ENCODE results near the gene C1QTNF2.

The C1QTNF2 gene

DNA sequence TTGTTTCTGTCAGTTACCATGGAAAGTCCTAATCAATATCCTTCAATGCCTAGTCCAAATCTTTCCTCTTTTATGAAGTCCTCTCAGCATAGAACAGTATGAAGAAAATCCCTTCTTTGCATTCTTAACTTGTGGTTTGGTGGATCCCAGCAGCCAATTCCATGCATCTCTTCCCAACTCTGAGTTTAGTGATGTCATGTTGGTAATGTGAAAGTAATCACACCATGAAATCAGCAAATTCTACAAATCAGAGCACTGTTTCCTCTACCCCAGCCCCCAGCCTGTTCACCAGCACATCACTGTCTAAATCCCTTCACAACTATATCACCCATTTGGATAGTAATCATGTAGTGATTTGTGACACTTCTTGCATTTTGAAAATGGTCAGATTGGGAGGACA, 4.7 kb upstream of the C1QTNF2 start:
- no peak for DNase-seq (ENCODE audit: low spot score)

DNA sequence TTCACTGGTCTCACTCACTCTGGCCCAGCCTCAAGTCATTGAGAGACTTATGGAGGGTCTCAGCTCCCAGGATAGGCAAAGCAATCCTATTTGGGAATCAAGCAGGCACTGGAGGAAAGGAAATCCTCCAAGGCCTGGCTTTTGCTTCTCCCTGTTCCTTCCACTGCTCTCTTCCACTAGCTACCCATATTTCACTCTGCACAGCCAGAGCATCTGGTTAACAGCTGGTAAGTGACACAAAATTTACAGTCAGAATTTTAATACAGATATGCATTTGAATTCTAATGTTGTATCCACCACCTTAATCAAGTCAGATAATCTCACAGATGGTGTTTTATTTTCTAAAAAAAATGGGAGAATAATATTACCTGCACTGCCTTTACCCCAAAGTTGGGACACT, 868 bp upstream of the C1QTNF2 start:
- DNase-seq (ENCODE audit: low spot score): no peak

DNA sequence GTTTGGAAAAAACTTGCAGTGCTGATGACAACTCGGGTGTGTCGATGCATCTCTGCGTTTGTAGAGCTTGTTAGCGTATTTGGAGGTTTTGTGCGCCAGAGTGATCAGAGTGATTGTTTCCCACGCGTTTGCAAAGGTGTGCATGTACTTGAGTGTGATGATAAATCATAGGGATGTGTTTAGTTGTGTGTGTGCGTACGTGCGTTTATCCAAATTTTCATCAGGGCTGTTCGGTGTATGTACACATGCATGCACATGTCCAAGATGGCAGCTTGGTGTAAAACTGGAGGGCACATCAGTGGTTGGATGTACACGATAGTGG, 248 bp upstream of the C1QTNF2 start:
- DNase-seq (ENCODE audit: low spot score): no peak

DNA sequence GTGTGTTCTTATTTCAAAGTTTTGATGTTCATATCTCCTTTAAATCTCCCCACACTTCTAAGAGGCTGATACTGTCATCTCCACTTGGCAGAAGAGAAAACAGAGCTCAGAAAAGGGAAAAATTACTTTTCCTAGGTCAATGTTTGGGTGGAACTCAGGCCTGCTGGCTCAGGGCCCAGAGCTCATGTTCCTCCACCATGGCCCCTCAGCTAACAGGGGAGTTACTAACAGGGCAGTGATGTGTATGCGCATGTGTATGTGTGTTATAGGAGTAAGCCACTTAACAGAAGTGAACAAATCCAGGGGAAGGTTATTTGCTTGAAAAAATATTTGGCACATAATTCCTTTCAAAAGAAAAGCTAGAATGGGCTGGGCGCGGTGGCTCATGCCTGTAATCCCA, 2.5 kb downstream of the C1QTNF2 start:
- DNase-seq (ENCODE audit: low spot score): no peak

DNA sequence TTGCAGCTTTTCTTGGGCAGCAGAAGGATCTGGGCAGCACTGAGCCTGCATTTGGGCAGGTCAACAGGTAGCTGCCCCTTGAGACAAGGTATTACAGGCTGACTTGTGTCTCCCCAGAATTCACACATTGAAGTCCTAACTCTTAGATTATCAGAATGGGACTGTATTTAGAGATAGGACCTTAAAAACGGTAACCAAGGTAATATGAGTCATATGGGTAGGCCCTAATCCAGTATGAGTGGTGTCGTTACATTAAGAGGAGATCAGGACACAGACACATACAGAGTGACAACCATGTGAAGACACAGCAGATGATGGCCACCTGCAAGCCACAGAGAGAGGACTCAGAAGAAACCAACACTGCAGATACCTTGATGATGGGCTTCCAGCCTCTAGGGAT, 3.2 kb downstream of the C1QTNF2 start:
- no peak for DNase-seq (ENCODE audit: low spot score)

DNA sequence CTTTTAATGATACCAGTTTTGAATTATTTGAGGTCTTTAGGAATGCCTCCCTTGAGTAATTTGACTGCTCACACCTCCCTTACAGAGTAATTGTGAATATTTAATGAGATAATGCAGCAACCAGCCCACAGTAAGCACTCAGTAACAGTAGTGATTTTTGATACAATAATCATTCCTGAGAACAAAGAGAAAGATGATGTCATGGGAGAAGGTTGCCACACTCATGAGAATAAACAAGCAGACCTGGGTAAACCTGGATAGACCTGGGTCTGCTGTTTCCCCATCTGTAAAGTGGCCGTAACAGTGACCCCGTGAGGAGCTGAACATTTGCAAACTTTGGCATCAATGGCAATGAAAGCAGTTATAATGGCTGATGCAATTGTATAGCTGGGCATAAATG, 4.2 kb downstream of the C1QTNF2 start:
- DNase-seq (ENCODE audit: low spot score): no peak

DNA sequence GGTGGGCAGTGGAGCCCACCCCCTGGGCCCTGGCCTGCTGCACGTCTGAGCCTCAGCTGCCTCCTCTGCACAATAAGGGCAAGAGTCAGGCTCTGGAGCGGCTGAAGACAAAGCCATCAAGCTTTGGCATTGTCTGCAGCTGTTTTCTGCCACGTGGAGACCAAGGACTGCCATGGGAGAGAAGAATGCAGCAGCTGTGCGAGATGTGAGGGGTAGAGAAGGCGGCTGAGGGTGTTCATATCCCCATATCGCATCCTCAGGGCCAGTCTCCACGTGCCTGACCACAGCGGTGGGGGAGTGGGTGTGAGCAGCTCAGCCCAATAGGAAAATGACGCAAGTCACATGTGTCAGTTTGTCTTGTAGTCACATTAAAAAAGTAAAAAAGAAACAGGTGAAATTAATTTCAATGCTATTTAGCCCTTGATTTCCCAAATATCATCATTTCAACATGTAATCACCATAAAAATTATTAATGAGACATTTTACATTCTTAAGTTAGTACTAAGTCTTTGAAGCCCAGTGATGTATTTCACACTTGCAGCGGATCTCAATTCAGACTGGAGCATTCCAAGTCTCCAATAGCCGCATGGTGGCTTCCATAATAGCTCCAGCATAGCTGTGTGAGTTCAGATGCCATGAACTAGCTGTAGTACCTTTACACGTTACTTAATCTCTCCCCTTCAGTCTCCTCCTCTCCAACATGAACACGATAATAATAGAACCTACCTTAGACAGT, 6.6 kb downstream of the C1QTNF2 start:
- DNase-seq (ENCODE audit: low spot score): no peak

DNA sequence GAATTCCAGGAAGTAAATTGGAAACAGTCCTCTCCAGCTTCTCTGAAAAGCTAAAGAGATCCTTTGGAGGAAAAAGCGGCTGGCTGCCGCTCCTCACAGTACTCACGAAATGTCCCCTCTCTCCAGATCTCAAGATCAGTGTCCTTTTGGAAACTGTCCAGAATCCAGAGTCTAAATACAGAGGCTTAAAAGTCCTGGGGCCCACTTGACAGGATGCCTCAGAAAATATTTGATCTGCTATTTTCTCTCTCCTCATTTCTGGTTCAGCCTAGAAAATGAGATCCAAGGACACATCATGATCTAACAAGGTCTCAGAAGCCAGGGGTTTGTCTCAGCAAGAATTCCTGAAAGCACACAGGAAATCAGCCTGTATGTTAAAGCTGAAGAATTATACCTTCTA, 7.2 kb downstream of the C1QTNF2 start:
- DNase-seq (ENCODE audit: low spot score): no peak

DNA sequence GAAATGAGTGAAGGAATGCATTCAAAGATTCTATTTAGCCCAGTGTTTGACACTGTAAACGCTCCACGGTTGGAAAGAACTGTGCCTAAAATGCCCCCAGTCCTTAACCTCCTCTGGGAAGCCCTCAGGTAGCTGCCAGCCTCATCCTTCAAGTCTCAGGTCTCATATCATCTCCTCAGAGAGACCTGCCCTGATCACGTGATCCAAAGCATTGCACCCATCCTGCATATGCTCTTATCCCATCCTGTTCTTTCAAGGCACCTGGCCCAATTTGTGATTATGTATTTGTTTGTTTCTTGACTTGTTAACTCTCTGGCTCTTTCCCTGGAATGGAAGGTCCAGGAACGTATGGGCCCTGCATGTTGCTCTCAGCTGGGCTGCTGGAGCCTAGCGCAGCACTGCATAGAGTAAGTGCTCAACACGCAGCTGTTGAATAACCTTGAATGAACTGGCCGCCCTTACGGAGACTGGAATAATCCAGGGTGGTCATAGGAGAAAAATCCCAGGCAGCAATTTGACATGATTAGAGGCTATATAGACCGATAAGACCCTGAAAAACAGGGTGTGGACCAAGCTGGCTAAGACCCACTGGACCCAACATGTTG, 8.7 kb downstream of the C1QTNF2 start:
- no peak for DNase-seq (ENCODE audit: low spot score)

DNA sequence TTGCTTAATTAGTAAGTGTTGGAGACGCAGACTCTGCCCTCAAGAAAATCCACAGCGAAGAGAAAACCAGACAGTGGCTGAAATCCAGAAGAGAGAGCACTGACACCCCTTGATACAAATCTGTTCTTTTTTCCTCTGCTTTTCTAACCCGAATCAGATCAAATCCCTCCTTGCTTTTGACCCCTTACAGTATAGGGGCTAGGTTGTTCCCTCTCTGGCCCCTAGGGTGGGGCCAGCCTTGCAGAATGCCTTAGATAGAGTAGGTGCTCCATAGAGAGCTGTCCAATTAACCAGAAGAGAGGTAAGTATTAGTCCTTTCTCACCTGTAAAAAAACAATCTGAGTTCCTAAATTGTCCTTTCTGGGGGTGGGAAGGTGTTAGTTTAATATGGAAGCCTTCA, 10.1 kb downstream of the C1QTNF2 start:
- DNase-seq (ENCODE audit: low spot score): no peak

DNA sequence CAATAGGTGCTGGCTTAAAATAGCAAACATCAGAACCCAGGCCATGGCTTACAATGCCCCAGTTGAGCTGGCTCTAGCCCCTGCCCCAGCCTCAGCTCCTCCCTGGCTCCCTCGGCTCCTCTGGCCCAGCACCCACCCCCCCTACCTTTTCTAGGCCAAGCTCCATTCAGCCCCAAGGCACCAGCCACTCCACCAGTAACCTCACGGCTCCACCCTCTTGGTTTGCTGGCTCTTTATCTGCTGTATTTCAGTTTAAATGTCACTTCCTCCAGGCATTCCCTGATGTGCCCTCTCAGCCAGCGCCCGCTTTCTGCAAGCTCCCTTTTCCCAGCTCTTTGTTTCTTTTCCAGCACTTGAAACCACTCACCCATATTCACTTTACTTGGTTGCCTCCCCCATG, 10.6 kb downstream of the C1QTNF2 start:
- DNase-seq (ENCODE audit: low spot score): no peak

DNA sequence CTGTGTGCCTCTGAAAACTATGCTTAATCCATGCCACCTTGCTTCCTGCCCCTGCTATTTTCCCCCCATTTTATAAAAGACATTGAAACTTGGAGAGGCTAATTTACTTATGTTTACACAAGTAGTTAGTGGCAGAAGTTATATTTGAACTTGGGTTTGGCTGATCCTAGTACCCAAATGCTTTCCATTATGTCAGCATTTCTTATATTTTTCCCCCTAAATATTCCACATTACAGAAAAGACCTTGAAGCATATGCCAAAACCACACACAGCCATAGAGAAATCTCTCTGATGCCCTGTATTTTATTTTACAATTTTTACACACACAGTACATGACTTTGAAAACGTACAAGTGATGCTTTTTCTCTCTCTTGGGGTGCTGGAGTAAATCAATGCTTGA, 11.2 kb downstream of the C1QTNF2 start:
- no peak for DNase-seq (ENCODE audit: low spot score)

DNA sequence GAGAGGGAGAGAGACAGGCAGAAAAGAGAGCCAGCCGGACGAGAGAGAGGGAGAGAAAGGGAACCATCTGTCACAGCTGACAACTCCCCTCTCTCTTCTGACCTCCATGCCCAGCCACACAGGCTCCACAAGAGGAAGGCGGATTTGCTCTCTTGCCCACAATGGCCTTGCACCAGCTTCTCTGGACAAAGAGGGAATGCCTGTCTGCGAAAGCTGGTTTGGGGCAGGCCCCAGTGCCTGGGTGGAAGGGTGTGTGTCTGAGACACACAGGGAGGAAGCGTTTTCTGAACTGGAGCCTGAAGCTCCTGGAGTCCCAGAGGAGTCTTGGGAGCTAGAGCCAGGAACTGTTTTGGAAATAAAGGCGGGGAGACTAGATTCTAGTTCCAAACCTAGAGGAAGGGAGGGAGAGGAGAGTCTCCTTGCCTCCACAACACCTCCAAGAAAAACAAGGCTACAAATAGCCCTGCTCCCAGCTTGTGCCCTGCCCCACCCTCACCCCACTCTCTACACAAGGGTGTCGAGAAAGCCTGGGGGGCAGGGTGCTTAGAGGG, 12.5 kb downstream of the C1QTNF2 start:
- DNase-seq (ENCODE audit: low spot score): no peak

DNA sequence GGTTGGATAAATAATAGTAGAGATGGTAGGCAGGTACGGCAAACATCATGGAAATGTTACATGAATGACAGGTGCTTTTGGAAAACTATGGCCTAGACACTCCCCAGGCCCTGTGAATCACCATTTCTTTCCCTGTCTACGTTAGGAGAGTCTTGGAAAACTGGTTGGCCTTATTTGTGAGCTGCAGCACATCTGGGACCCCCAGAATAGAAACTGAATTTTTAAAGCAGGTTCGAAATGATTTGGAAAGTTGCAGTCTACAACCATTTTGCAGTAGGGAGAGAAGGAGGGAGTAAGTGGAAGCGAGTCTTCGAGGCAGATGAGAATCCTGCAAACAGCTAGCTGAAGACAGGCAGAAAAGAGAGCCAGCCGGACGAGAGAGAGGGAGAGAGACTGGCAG, 13.0 kb downstream of the C1QTNF2 start:
- DNase-seq (ENCODE audit: low spot score): no peak

DNA sequence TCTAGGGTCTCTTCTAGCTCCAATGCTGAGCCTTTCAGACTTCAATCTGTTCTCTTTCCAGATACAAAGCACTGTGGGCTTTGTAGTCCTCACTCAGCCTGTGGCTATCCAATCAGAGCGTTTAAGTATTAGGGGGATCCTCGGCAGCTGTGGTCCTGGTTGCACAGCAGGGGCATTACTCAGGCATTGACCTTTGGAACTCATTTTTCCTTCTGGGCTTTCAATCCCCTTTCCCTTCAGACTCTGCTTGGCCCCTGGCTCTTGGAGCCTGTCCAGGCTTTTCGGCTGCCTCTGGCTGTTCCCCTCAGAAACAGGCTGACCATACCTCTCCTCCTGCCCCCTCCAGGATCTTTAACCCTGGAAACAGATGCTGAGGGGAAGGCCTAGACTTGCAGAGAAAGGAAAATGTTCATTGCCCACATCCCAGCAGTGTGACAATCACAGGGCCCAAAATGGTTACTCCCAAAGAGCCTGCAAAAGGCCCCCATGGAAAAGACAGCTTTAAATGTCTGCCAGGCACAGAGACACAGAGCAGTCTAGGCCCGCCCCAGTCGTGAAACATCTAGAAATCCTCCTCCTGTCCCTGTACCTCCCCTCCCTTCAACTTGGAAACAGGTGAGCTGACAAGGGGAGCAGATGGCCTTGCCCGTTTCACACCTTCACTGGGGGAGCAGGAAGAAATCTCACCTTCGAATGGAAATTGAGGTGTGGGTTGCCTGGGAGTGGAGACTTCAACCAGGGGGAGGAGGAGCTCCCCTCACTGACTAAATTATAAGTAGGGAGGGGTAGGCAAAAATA, 13.7 kb downstream of the C1QTNF2 start:
- no peak for DNase-seq (ENCODE audit: low spot score)

DNA sequence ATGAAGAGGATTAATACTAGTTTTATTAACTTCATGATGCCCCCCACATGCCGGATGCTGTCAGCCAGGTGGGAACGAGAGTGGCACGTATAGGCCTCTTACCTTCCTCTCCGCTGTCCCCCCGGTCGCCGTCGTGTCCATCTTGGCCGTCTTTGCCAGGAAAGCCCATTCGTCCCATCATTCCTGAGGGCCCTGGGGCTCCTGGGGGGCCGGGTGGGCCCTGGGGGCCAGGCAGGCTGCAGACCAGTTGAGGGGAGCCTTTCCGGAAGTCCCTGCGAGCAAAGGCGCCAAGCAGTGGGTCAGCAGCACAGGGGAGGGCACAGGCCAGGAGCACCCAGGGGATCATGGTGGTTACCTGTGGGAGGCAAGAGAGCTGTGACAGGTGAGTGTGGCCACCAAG, 15.8 kb downstream of the C1QTNF2 start:
- DNase-seq (ENCODE audit: low spot score): no peak

DNA sequence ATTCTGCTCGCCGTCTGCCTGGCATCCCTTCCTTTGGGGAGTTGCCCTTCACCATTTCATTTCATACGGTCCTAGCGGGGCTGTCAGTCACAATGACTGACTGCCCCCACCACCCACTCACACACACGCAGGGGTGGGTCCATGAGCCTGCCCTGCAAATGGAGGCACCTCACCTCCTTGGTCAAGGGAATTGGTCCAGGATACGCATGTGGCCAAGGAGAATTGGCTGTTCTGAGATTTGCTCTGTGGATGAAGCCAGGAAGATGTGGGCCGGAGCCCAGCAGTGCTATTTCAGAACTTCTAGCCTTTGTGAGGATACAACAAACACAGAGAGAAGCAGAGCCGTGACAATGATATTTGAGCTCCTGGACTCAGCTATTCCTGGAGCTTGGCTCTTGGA, 17.0 kb downstream of the C1QTNF2 start:
- DNase-seq (ENCODE audit: low spot score): no peak

DNA sequence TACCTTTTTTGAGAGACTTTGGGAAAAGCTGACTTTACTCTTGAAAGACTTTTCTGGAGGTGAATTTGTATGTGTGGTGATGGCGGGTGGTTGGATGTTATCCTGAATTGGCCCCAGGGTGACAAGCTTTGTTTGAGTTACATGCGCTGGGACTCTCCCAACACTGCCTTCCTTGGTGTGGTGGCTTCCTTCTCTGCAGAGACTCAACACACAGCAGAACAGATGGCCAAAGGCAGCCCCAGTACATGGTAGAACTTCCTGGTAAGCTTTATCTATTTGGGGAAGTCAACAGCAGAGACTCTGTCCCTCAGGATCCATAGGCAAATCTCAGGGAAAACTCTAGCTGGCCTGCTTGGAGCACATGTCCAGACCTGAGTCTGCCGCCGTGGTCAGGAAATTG, 18.1 kb downstream of the C1QTNF2 start:
- no peak for DNase-seq (ENCODE audit: low spot score)

DNA sequence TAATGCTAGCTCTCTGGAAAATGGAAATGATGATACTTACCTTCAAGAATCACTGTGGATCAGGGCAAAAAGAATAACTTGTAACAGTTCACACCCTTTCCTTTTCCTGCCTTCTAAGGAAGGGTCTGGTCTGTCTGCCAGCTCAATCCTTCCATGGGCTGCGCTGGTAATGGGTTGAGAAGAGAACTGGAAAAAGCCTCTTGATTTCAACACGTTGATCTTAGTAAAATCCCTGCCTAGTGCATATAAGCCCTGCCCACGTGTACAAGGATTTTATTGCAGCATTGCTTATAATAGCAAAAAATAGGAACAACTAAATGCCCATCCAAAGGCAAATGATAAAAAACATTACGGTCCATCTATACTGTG, 20.5 kb downstream of the C1QTNF2 start:
- DNase-seq (ENCODE audit: low spot score): no peak

DNA sequence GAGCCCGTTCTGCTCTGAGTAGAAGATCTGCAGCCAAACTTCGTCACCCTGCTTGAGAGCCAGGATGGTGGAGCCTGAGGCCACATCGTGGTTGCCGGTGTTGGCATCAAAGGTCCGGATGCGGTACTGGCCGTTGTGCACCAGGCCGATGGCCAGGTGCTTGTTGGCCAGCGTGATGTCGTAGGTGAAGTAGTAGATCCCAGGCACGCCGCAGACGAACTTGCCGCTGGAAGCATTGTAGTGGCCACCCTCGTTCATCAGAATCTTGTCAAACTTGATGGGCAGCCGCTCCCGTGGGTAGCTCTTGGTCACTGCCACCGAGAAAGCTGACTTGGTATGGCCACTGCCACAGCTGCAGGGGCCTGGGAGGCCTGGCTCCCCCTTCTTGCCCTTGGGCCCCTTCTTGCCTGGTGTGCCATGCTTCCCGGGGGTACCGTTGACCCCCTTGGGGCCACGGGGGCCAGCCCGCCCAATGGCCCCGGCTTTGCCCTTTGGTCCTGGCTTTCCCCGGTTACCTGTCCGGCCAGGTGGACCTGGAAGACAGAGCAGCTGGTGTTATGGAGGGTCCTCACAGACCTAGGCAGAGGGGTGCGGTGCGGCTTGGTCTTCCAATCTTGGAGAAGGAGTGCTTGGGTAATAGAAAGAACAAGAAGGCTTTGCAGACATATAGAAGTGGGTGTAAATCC, 21.0 kb downstream of the C1QTNF2 start:
- no peak for DNase-seq (ENCODE audit: low spot score)

DNA sequence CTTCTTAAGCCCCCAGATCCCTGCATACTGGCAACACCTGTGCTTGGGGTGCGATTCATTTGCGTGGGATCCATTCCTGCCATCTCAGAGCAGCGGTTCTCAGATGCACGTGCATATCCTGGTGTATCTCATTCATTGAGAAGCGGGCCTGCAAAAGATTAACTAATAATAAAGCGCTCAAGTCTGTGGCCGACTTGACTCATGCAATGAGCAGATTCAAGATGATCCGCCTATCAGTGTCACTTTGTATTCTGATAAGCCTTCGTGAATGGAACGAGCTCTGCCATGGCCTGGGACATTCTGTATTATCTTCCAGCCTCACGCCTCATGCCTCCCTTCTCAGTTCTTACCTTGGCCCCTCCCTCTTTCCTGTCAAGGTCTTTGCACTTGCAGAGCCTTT, 22.3 kb downstream of the C1QTNF2 start:
- no peak for DNase-seq (ENCODE audit: low spot score)

DNA sequence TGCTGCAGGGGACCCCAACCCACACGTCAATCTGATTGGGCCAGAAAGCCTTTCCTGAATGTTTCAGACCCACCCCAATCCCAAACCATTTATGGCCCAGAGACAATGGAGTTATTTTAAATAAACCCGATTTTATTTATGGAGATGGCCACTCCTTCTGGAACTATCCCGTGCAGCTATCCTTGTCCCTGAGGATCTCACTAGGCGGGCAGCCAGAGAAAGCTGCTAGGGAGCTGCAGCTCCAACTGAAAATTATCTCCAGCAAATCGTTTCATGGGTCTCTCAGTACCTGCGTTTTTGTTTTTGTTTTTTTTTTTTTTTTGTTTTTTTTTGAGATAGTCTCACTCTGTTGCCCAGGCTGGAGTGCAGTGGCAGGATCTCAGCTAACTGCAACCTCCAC, 23.0 kb downstream of the C1QTNF2 start:
- no peak for DNase-seq (ENCODE audit: low spot score)

All from kidney tubule cell (primary cell).